SIG-M5 treated with dmso at 0.1 percent for 504 hours (cell line): Measurements from ENCODE around the gene CIDEA.
"Not testable (repeated sequence)": the region's sequence is repeated elsewhere in the genome, so short reads cannot be mapped to it uniquely, and the experiment has no call there.

Experiments
- DNase-seq: peaks from one replicate; lab custom pipeline; 2025; ENCODE audit not compliant: unreplicated experiment; lab: John Stamatoyannopoulos, UW

Gene CIDEA

GRCh38 chr18:12254136-12254819 lies at the start of gene CIDEA:
Gene CIDEA (plus strand): TSS chr18:12254361. CDS start chr18:12254384, 23 bp downstream.
- no peak for DNase-seq

GRCh38 chr18:12208296-12209153 lies 45.6 kb upstream of the CIDEA start:
- DNase-seq = not testable (repeated sequence)

GRCh38 chr18:12212308-12212707 lies 41.9 kb upstream of the CIDEA start:
- not testable (repeated sequence) for DNase-seq

GRCh38 chr18:12214296-12215005 lies 39.7 kb upstream of the CIDEA start:
- not testable (repeated sequence) for DNase-seq

- not testable (repeated sequence) for DNase-seq
Measured at GRCh38 chr18:12216471-12216870, 37.7 kb upstream of the CIDEA start.

GRCh38 chr18:12218603-12219002 lies 35.6 kb upstream of the CIDEA start:
- DNase-seq = not testable (repeated sequence)

GRCh38 chr18:12222041-12222440 lies 32.1 kb upstream of the CIDEA start:
- DNase-seq = not testable (repeated sequence)

- not testable (repeated sequence) for DNase-seq
Measured at GRCh38 chr18:12223326-12223725, 30.8 kb upstream of the CIDEA start.

GRCh38 chr18:12226807-12227206 lies 27.4 kb upstream of the CIDEA start:
- not testable (repeated sequence) for DNase-seq

- DNase-seq = not testable (repeated sequence)
Measured at GRCh38 chr18:12227399-12228186, 26.6 kb upstream of the CIDEA start.

- not testable (repeated sequence) for DNase-seq
Measured at GRCh38 chr18:12228308-12228707, 25.9 kb upstream of the CIDEA start.

- DNase-seq = not testable (repeated sequence)
Measured at GRCh38 chr18:12230561-12230960, 23.6 kb upstream of the CIDEA start.

- no peak for DNase-seq
Measured at GRCh38 chr18:12231040-12231882, 22.9 kb upstream of the CIDEA start.

- no peak for DNase-seq
Measured at GRCh38 chr18:12231986-12232385, 22.2 kb upstream of the CIDEA start.

GRCh38 chr18:12233378-12233777 lies 20.8 kb upstream of the CIDEA start:
- no peak for DNase-seq

- DNase-seq = no peak
Measured at GRCh38 chr18:12234451-12235190, 19.5 kb upstream of the CIDEA start.

- no peak for DNase-seq
Measured at GRCh38 chr18:12236141-12236540, 18.0 kb upstream of the CIDEA start.

GRCh38 chr18:12236934-12237832 lies 17.0 kb upstream of the CIDEA start:
- DNase-seq = peak; percentile 50
